Measurements from ENCODE around the gene CHRM1.

CHRM1 gene

DNA sequence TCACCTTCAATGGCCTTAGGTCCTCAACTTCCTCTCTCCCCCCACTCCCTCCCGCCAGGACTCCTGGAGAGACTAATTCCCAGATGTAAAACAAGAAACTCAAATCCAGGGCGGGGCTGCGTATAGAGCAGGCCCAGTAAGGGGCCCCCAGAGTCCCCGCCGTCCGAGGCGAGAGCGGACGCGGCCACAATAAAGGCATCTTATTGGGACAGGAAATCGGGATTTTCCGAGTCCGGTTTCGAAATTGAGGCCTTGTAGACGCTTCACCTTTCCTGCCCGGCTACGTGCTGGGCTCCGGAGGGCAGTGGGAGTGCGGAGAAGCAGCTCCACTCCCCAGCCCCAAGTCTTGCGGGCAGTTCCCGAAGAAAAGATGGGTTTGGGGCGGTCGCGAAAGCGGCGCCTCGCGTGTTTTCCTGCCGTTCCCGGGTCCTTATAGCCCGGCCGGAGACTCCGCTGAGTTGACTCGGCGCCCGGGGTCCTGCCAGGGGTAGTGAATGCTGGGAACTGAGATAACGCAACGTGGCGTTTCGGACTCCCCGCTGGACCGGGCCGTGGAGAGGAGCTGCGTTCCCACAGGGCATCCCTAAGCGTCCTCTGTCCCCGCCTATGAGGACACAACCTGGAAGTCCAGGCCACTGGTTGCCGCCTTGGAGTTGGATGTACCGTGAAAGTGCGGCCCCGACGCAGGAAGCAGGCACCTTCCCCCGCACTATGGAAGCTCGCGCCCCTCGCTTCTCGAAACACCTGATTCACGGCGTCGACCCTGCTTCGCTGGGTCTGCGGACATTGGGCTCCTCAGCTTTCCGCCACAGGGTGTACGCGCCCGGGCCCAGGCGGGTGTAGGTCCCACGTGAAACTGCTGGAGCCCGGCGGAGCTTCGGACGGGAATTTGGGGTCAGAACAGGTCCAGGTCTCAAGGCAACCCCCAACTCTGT is 4.8 kb upstream of the CHRM1 start:
- DNase-seq: no peak

DNA sequence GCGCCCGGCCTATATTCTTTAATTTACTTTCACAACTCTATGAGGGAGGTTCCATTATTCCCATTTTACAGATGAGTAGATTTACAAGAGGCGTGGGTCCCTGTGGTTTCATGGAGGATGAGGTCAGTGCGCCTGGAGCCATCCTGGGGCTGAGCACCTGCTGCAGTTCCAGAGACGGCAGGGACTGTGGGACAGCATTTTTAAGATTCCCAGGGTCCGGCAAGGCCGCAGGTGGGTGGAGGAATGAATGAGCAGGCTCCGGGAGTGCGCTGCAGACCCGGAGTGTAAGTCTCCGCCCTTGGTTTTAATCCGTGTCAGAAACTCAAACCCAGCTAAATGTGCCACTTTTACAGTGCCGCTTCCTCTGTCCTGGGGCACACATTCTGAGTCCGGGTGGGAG is 4.1 kb upstream of the CHRM1 start:
- no peak for DNase-seq

DNA sequence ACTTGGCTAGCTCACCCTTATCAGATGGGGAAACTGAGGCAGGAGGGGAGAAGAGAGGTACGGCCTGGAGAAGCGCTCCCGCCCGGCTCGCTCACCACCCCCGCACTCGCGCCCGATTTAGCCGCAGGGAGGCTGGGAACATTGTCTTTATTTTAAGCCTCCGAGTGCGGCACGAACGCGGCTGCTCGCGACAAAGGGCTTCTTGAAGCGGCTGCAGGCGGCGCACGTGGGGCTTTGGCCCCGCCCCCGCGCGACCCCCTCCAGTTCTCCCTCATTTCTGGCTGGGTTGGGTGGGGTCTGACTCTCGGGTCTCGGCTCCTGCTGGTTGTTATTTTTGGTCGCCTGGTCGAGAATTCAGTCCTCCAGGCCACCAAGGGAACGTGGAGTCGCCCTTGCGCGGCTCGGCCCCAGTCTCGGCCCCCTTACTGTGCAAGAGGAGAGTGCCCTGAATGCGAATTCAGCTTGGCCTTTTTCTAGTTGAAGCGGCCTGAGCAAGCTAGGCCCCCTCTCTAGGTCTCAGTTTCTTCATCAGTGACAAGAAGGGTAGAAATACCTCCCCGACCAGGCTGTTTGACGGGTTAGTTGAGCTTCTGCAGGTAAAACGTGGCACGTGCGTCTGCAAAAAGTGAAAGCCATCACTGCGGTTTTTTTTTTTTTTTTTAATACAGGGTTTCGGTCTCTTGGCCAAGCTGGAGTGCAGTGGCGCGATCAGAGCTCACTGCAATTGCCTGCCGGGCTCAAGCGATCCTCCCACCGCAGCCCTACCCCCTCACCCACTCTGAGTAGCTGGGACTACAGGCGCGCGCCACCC is 2.6 kb upstream of the CHRM1 start:
- no peak for DNase-seq

DNA sequence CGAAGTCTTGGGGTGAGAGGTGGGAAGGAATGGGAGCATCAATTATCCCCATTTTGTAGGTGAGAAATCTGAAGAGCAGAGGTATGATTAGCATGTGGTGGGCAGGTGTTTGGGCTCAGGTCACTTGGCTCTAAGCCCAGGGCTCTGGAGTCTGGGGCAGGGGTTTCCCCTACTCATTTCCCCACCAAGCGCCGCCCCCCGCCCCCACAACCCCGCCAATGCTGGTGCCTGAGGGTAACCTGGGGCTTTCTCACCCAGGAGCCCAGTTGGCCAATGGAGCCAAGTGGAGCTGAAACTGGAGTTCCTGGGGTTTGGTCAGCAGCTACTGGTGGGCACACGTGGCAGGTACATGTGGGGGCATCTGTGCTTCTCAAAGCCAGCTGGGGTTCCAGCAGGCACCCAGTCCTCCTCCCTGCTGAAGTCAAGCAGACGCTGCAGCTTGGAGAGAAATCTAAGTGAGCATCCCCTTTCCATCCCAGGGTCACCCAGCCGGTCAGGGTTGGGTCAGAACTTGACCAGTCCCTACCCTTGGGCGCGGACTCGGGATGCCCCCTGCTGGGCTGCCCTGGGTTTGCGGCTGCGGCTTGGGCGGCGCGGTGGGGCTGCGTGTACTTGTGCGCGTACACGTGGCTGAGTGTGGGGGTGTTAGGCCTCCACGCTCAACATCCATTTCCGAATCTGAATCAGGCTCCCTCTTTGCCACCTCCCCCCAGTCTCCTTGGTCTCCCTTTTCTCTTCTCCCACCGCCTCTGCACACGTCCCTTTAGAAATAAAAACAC is 1.7 kb upstream of the CHRM1 start:
- no peak for DNase-seq

DNA sequence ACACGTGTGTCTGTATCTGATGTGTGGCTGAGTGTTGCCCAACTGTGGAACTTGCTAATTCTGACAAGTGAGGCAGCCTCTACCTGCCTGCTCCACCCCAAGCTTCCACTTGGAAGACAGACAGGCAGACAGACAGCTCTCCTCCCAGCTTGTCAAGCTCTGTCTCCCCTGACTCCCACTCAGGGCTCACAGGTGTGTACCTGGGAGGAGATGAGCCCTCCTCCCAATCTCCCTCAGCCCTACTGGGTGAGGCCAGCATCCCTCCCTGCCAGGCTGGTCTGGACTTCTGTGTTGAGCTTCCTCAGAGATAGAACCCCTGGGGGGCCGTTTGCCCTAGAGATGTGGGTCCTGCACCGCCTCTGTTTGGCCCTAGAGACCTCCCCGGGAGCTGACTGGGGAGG is 1.0 kb upstream of the CHRM1 start:
- DNase-seq: no peak

DNA sequence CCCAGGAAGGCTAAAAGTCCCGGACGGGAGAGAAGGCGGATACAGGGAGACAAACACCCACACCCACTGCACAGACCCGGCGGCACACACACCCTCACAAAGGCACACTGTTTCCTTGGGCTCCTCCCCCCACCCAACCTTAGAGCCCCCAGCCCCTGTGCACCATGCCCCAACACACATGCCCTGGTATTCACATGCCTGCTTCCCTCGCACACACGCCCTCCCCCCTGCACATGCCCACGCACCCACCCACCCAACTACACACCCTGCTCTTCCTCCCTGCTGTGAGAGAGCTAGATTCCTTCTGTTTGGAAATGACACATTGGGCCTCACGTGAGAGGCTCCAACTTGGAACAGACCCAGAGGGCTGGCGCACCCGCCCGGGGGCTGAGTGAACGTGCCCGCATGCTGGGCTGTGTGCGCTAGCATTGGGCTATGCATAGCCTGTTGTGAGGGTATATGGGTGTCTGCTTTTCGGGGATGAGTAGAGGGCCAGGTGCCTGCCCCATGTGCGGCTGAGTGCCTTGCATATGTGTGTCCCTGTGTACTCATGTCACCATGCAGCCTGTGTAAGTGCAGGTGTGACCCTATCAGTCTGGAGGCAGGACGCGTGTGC is 518 bp upstream of the CHRM1 start:
- no peak for DNase-seq

DNA sequence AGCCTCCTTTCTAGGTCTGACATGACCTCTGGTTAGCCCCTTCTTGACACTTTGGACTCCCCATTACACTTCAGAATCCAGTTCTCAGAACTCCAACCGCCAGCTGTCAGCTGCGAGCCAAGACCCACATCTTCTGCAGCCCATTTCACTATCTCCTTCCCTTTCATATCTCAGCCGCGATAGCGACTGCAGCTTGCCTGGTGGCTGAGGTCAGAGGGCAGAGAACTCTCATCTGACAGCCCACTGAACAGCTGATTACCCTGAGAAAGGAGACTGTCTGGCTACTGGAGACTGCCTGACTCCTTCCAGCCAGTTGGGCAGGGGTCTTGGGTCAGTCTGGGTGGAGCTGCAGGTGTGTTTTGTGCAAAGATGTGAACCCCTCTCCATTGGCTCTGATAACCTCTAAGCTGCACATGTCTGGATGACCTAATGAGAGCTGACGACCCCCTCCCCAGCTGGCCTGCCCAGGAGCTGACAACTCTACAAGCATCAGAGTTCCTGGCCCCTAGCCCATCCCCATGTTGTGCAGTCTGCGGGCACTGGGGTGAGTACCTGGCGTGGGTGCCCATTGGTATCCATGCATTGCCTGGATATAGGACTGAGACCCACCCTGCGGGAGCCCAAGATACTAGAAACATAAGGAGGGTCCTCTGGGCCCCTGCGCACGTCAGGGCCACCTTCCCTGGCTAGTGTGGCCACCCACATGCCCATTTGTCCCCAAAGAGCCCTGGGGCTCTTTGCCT is 1.1 kb downstream of the CHRM1 start:
- no peak for DNase-seq

DNA sequence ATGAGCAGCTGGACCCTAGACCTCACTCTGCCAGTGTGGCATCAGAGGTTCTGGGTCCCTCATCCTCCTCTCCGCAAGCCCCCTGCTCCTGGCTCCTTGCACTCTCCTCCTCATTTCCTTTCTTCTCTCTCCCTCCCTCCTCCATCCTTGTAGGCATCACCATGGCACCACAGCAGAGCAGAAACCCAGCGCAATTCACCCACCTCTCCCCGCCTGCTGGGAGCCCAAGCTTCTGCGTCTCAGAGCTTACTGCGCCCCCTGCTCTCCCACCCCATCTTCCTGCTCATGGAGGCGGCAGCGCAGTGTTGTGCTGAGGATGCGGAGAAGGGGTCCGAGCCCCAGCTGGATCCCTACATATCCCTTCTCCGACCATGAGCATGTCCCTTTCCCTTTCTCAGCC is 1.7 kb downstream of the CHRM1 start:
- DNase-seq: no peak

DNA sequence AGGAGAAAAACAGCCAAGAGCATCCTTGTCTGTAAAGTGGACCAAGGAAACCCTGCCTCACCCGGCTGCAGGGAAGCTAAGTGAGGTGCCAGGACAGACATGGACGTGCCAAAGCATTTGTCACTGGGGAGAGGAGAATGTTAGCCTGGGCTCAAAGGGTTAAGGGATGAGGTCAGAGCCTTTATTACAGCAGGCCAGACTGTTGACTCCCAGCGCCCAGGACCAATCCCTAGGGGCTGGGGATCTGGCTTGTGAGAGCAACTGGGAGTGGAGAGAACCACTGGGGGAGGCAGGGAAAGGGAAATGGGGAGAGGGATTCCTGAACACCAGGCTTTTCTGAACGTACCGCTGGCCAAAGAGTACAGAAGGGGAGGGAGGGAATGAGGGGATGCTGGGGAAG is 2.6 kb downstream of the CHRM1 start:
- no peak for DNase-seq

DNA sequence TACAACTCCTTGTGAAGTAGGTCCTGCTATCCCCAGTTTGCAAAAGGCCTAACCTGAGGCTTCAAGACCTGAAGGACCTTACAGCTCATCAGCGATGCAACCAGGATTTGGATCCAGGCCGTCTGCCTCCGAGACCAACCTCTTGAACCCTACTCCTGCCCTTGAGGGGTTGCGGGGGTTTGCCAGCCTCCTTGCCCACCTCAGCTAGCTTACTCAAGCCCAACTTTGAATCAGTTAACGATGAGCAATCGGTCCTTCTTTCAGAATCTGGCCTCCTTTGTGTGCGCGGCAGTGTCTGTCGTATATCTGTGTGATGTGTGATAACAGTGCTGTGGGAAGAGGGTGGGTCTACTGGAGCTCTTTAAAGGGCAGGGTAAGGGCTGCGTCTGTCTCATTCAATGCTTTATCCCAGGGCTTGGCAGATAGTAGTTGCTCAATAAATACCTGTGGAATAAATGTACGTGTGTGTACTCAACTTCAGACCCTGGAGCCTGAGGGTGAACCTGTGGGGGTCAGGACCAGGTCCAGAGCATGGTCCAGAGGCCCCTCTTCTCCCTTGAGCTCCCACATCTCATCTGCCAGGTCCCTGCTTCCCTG is 3.2 kb downstream of the CHRM1 start:
- DNase-seq: no peak

DNA sequence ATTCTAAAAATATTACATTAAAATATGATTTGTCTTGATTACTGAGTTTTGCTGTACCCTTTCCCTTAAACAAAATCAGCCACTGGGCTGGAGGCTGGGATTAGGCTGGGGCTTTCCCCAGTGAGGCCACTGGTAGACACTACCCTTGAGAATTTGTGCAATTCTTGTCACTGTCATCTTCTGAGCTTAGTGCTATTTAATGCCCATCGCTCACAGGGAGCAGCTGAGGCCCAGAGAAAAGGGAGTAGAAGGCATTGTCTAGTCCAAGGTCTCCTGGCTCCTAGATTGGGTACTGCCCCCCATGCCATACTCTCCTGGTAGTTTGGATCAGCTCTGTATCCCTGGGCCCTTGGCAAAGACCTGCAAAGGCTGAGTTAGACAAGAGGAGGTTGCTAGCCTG is 6.7 kb downstream of the CHRM1 start:
- no peak for DNase-seq

DNA sequence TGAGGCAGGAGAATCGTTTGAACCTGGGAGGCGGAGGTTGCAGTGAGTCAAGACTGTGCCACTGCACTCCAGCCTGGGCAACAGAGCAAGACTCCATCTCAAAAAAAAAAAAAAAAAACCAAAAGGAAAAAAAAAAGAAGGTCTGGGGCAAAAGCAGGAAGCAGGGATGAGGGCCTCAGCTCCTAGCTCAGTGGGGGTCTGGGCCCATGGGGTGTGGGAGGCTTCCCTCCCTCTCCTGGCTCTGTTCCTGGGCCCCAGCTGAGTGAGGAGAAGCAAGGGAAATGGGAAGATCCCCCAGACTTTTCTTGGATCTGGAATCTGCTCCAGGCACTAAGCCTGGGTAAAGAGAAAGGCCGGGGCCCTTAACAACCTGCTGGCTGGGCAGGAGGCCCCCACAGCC is 8.9 kb downstream of the CHRM1 start:
- DNase-seq: no peak

DNA sequence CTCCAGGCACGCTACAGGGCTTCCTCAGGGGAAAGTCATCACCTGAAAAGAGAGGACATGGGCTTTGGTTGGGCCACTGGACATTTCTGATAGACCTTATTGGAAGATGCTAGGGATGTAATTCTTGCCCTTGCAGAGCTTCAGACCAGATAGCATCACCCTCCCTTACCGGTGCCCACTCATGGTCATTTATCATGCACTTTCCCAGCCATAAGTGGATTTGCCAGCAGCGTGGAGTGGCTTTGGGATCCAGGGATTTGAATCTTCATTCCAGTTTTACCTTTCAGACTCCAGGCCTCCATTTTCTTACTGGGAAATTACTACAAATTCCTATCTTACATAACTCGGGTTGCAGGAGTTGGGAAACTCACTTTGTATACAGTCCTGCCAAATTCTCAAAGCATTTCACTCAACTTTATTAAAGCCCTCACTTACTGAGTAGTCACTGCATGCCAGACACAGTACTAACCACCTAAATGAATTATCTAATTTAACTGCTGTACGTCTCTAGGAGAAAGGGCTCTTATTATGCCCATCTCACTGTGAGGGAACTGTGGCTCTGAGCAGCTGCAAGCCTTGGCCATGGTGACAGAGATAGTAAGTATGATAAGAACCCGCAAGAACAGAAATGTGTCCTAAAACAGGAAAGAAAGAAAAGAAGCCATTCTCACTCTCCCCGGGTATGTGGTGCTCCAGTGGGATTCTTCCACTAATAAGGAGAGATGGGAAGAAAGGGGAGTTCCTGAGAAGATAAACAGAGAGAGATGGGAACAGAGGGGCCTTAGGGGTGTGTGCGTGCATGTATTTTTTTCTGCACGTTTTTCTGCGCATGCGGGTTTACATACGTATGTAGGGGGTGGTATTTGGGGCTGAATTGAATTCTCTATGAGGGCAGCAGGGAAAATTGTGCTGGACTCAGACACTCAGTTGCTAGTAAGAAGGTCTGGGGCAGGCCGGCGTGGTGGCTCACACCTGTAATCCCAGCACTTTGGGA is 9.7 kb downstream of the CHRM1 start:
- no peak for DNase-seq

DNA sequence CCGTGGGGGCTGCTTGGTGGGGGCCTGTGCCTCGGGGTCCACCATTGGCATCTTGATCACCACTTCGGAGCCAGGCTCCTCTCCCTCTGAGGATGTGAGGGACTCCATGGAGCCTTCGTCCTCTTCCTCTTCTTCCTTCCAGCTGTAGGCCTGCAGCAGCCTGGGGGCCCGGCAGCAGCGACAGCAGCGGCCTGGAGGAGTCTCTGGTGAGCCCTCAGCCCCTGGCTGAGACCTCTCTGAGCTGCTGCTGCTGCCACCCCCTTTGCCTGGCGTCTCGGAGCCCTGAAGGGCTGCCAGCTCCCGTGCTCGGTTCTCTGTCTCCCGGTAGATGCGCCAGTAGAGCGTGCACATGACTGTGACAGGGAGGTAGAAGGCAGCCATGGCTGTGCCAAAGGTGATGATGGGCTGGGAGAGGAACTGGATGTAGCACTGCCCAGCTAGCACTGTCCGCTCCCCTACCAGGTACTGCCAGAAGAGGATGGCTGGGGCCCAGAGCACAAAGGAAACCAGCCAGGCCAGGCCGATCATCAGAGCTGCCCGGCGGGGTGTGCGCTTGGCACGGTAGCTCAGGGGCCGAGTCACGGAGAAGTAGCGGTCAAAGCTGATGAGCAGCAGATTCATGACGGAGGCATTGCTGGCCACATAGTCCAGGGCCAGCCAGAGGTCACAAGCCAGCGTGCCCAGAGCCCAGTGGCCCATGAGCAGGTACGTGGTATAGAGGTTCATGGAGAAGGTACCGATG is 10.9 kb downstream of the CHRM1 start:
- DNase-seq: no peak

DNA sequence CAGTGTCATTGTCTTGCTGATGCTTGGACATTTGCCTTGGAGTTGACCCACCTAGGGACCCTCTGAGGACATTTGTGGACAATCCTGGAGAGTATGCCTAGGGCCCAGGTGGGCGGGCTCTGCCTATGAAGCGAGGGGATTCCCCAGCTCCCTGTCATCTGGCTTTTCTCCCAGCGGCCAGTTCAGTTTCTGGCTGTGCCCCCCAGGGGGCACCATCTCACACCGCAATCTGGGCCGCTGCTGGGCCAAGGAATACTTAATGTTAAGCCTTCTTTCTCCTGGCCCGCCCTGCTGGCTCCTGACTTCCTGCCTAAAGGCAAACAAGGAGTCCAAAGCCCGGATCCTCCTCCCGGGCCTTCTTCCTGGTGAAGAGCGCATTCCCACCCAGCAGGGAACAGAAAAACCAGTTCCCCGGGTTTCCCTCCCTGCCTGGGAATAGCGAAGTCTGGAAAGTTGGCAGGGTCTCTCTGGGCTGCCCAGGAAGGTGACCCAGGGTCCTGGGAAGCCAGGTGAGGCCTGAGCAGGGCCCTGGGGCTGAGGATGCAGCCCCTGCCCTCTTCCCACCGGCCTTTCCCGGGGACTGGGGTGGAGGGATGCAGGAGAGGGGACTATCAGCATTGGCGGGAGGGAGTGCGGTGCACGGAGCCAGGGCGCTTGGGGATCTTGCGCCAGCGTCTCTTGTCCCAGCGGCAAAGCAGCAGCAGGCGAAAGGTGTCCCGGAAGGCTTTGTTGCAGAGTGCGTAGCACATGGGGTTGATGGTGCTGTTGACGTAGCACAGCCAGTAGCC is 11.9 kb downstream of the CHRM1 start:
- no peak for DNase-seq

DNA sequence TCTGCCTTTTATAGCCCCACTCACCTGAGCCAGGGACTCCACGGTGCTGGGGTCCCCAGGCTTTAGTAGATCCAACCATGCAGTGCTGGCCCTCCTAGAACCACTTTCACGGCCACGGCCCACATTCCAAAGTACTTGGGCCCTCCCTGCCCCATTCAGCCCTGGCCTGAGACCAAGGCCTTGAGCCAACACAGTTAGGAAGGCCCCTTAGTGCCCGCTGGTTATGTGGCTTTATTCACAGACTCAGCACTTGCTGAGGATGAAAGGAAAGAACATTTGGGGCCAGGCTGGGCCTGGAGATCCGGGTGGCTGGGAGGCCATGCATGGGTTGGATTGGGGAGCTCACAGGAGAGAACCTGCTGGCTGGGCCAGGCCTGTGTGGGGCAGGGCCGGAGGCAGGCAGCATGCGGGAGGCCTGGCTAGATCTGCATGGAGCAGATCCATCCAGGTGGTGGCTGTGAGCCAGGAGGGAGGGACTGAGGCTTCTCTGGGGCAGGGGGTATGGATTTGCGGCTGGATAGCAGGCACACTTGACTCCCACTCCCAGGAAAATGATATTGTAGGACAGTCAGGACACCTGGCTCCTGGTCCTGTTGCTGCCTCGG is 12.6 kb downstream of the CHRM1 start:
- no peak for DNase-seq

DNA sequence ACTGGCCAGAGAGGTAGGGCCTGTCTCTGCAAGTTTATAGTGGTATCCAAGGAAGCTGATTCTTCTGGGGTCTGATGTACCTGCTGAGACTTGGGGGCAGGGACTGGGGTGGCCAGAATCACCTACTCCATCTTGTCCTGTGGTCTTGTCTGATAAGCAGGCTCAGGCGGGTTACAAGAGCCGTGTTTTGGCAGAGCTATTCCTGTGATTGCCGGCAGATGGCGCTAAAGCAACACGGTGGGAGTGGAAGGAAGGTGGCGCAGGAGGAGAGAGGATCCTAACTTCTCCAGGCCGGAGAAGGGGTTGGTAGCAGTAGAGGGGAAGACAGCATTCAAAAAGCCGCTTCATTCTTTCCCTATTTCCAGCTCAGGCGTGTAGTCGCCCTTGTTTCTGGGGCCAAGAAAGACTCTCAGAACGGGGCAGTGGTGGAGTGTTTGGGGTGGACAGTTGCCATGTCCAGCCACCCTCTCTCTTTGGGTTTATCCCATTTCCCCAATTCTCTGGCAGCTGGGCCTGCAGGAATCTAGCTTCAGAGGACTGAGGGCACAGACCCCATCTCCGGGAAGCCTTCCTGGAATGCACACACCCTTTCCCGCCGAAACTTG is 15.1 kb downstream of the CHRM1 start:
- no peak for DNase-seq

DNA sequence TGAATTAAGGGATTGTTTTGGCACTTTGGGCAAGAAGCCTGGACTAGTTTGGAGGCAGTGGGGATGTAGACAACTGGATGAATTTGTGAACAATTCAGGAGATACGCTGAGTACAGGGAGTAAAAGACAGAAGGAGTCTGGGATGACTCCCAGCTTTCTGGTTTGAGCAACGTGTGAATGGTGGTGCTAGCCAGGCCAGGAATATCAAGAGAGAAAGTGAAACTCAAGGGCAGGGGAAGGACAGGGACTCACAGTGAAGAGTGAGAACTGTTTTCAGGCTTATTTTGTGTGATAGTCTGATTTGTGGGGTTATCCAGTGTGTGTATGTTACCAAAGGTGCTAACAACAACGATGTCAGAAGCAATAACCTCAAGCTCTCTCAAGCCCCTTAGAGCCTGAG is 15.9 kb downstream of the CHRM1 start:
- DNase-seq: no peak

Measured in NCI-H2081 treated with DMSO at 0.1 percent for 48 hours (cell line).